Right kidney (tissue), 9 donors: Measurements from ENCODE around the gene PRKAG1.
"Not testable (repeated sequence)": the region's sequence is repeated elsewhere in the genome, so short reads cannot be mapped to it uniquely, and the experiment has no call there.

ENCODE experiments used
- DNase-seq: peaks from one replicate; pipeline ENCODE4 v3.0.0-alpha.2; 2016
- long read RNA-seq, 8 donors: transcript quantifications; one replicate each; lab custom pipeline, GENCODE V29; 2026

PRKAG1 gene
- long read RNA-seq, donor 1, transcript PRKAG1-206 (12 exons, 1,699 nt), result major isoform, 14 of 15 reads
- long read RNA-seq, donor 1, partial matches to known transcripts, result 0 of 15 reads
- long read RNA-seq, donor 1, other reads (novel, unspliced or antisense), result 0 of 15 reads
- long read RNA-seq, donor 2, transcript PRKAG1-206 (12 exons, 1,699 nt), result major isoform, 8 of 17 reads
- long read RNA-seq, donor 2, partial matches to known transcripts, result 9 of 17 reads
- long read RNA-seq, donor 2, other reads (novel, unspliced or antisense), result 0 of 17 reads
- long read RNA-seq, donor 3, partial matches to known transcripts, result 0 of 3 reads
- long read RNA-seq, donor 3, other reads (novel, unspliced or antisense), result 0 of 3 reads
- long read RNA-seq, donor 4, transcript PRKAG1-206 (12 exons, 1,699 nt), result major isoform, 10 of 10 reads
- long read RNA-seq, donor 4, partial matches to known transcripts, result 0 of 10 reads
- long read RNA-seq, donor 4, other reads (novel, unspliced or antisense), result 0 of 10 reads
- long read RNA-seq, donor 5, transcript PRKAG1-206 (12 exons, 1,699 nt), result major isoform, 11 of 13 reads
- long read RNA-seq, donor 5, partial matches to known transcripts, result 0 of 13 reads
- long read RNA-seq, donor 5, other reads (novel, unspliced or antisense), result 0 of 13 reads
- long read RNA-seq, donor 6, transcript PRKAG1-206 (12 exons, 1,699 nt), result major isoform, 11 of 35 reads
- long read RNA-seq, donor 6, partial matches to known transcripts, result 23 of 35 reads
- long read RNA-seq, donor 6, other reads (novel, unspliced or antisense), result 0 of 35 reads
- long read RNA-seq, donor 7, transcript PRKAG1-206 (12 exons, 1,699 nt), result major isoform, 7 of 9 reads
- long read RNA-seq, donor 7, partial matches to known transcripts, result 0 of 9 reads
- long read RNA-seq, donor 7, other reads (novel, unspliced or antisense), result 0 of 9 reads
- long read RNA-seq, donor 8, transcript PRKAG1-206 (12 exons, 1,699 nt), result major isoform, 6 of 8 reads
- long read RNA-seq, donor 8, partial matches to known transcripts, result 0 of 8 reads
- long read RNA-seq, donor 8, other reads (novel, unspliced or antisense), result 0 of 8 reads

- DNase-seq, result peak; percentile 91
Observed at GRCh38 chr12:49018261-49019119, at the start of gene PRKAG1. Gene PRKAG1 (minus strand): TSS chr12:49018776. CDS start chr12:49018740, 36 bp downstream.

GRCh38 chr12:49066120-49066519, 47.5 kb upstream of the PRKAG1 start:
- DNase-seq, result no peak

GRCh38 chr12:49064767-49065152, 46.2 kb upstream of the PRKAG1 start:
- no peak for DNase-seq

GRCh38 chr12:49061916-49062315, 43.3 kb upstream of the PRKAG1 start:
- DNase-seq, result not testable (repeated sequence)

- no peak for DNase-seq
Observed at GRCh38 chr12:49061157-49061650, 42.6 kb upstream of the PRKAG1 start.

GRCh38 chr12:49060237-49061156, 41.9 kb upstream of the PRKAG1 start, which contains the start of gene KMT2D:
Gene KMT2D (minus strand): TSS chr12:49060794. CDS start chr12:49055324, 5,470 bp downstream.
- peak; percentile 100 for DNase-seq

GRCh38 chr12:49059299-49060171, 41.0 kb upstream of the PRKAG1 start:
- no peak for DNase-seq

- no peak for DNase-seq
Observed at GRCh38 chr12:49059045-49059298, 40.4 kb upstream of the PRKAG1 start.

GRCh38 chr12:49058366-49059044, 39.9 kb upstream of the PRKAG1 start:
- DNase-seq, result no peak

- no peak for DNase-seq
Observed at GRCh38 chr12:49057888-49058287, 39.3 kb upstream of the PRKAG1 start.

GRCh38 chr12:49055978-49056754, 37.6 kb upstream of the PRKAG1 start:
- DNase-seq, result no peak

- no peak for DNase-seq
Observed at GRCh38 chr12:49055092-49055491, 36.5 kb upstream of the PRKAG1 start.

GRCh38 chr12:49054524-49054923, 35.9 kb upstream of the PRKAG1 start:
- no peak for DNase-seq

- no peak for DNase-seq
Observed at GRCh38 chr12:49054096-49054495, 35.5 kb upstream of the PRKAG1 start.

- no peak for DNase-seq
Observed at GRCh38 chr12:49052451-49053208, 34.1 kb upstream of the PRKAG1 start.

- no peak for DNase-seq
Observed at GRCh38 chr12:49051777-49052438, 33.3 kb upstream of the PRKAG1 start.

GRCh38 chr12:49051373-49051764, 32.8 kb upstream of the PRKAG1 start:
- DNase-seq, result no peak
